T-helper 1 cell (primary cell): ENCODE measurements around the gene CUBN.
A peak's percentile ranks its signal among the peaks of the same experiment; 100 is the strongest.

Experiments
- DNase-seq, 5 donors: peaks; one replicate each; pipeline ENCODE4 v3.0.0-alpha.2; 2012 to 2020

The CUBN gene

DNA sequence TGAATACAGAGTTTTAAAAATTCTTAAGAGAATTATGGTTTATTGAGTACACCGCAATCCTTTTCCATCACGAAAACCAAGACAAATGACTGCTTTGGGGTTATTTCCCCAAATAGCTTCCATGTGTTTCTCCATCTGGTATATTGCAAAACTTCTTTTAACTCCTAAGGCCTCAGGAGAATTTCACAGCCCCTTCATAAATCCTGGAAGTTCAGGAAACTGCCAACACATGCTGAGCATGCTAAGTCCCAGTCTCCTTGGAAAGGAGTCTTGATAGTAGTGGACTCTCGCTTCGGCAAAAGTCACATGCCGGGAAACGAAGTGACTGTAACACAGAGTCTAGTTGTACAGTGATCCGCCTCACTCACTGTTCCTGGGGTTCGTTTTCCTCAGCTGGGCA lies 224.3 kb downstream of the CUBN start:
- DNase-seq: no peak

DNA sequence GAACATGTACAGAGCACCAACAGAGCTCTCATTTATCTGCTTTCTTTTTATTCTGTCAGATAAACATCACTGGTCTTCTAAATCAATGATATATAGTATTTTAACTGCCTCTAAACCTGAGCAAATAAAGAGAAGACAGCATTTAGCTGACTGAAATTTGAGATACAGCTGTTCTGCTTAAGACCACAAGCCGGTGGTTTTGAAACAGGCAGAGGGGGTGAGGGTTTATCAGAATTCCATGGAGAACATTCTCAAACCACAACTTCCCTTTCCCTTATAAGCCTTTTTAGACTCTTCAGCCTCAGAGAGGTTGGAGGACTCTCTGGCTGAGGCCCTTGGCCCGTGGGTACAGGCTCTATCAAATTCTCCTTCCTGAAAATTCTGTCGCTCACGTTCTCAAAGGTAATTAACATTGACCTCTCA lies 225.0 kb downstream of the CUBN start:
- DNase-seq: no peak

DNA sequence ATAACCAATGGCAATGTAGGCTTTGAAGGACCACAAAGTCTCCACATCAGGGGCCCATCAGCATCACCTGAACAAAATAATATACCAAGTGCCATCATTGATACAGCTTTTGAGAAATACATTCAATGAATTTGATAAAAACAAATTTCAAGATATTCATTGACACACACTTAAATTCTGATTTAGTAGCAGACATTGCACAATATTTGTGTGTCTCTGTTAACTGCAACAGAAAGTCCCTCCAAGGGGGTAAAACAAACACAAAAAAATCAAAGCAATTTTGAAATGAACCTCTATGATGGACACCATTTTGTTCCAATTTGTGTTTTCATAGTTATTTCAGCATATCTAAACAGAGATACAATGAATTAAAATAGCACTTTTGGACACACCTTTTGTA lies 225.6 kb downstream of the CUBN start:
- DNase-seq: no peak

DNA sequence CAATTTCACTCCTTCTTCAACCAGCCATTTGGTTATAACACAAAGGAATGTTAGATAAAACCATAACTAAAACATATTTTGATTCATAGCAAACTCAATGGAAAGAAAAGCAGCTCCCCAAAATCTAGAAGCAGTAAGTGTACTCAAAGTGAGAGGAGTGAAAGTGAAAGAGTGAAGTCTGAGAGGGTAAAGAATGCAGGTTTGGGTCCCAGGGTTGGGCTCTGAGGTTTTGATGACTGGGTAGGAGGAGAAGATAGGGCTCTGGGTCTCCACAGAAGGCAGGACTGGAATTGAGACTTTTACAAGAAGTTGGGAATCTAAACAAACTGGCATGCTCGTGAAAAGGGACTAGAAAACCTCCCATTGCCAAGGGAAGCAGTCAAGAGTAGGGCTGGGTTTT lies 227.0 kb downstream of the CUBN start:
- DNase-seq: peak in 1 of 5 donors; percentile 51

- DNase-seq: no peak
Observed at GRCh38 chr10:16901106-16901505, 228.5 kb downstream of the CUBN start.

GRCh38 chr10:16896993-16897392 lies 232.6 kb downstream of the CUBN start:
- no peak for DNase-seq

DNA sequence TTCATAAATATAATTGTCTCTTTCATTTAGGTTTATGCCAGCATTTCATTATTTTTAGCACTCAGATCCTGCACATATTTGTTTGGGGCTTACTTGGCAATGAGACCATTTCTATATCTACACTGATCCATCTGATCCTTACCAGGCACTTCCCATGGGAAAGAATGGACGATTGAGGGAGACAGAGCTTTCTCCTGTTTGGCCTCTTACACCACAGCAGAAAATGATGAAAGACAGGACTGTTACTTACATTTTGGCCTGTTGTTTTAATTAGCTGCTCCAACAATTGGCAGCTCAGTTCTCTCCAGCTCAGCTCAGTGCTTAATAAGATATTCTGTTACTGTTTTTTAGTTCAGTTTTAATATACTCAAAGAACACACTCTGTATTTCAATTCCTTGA lies 234.8 kb downstream of the CUBN start:
- DNase-seq: no peak

- DNase-seq: no peak
Observed at GRCh38 chr10:16893664-16894063, 235.9 kb downstream of the CUBN start.

DNA sequence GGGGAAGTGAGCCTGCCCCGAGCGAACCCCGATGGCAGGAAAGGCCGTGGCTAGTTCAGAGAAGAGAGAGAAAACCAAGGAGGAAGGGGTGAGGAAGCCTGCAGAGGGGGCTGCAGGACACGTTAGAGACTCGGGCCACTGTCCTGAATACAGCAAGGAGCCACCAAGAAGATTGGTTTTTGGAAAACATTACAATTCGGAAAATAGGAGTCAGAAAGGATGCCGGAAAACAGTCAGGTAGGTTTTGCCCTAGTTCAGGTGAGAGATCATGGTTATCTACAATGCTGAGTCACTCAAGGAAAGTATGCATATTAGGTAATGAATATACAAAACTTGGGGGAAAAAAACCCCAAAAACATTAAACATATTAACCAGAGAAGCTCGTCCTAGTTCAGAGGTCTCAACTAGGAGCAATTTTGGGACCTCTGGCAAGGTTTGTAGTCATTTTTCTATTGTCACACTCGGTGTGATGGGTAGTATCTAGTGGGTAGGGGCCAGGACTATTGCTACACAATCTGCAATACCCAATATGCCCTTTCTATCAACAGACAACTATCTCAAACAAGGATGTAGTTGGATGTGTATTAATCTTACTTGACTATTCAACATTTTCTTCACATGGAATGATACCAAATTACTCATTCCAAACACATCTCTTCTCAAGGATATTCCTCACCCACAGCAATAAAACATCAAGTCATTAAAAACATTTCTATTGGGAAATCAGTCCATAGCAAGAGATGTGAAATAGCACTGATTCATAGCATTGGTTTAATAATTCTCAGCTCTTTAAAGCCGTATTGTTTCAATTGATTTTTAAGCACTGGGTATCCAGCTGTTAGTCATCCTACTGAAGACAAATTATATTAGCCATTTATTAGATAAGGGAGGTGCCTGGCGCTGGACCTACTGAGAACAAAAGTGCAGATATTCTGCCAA lies 238.0 kb downstream of the CUBN start:
- DNase-seq: peak in 4 of 5 donors; percentile 11 to 58 (median 18)

GRCh38 chr10:16890691-16891090 lies 238.9 kb downstream of the CUBN start:
- DNase-seq: no peak

DNA sequence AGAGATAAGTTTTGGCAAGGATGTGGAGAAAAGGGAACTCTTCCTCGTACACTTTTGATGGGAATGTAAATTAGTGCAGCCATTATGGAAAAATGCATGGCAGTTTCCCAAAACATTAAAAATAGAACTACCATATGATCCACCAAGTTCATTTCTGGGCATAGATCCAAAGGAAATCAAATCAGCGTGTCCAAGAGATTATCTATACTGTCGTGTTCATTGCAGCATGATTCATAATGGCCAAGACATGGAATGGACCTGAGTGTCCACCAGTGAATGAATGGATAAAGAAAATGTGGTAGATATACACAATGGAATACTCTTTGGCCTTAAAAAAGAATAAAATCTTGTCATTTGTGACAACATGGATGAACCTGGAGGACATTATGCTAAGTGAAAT lies 242.0 kb downstream of the CUBN start:
- DNase-seq: no peak

DNA sequence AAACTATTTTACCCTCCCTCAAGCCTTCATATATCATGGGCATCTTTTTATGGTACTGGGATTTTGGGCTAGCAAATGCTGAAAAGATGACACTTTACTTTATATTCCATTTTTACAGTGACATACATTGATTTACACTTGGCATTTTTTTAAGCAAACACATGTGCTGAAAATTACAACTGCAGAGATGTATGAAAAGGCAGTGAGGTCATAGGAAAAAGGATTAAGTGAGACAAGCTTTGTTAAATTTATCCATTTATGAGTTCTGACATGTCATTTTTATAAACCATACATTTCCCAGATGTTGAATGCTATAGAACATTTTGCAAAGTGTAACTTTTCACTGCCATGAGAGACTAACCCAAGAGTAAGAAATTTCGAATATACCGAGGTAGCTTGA lies 243.6 kb downstream of the CUBN start:
- DNase-seq: no peak

DNA sequence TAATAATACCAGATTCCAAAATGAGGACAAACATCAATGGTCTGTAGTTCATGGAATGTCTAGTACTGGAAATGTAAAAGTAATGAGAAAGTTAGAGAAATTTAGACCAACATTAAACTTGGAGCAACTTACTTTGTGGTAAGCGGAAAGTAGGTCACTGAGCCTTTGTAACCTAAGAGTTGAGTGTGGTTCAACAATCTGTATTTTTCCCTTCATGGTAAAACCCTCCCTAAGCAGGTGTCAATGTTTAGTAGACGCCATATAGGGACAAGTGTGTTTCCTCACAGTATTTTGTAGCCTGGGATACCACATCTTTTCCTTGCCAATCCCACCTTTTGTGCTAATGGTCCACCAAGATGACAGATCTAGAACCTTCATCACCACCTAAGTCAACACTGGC lies 245.1 kb downstream of the CUBN start:
- DNase-seq: no peak

- no peak for DNase-seq
Observed at GRCh38 chr10:16883084-16883483, 246.5 kb downstream of the CUBN start.

- no peak for DNase-seq
Observed at GRCh38 chr10:16870331-16870730, 259.3 kb downstream of the CUBN start.

GRCh38 chr10:16867990-16868389 lies 261.6 kb downstream of the CUBN start:
- DNase-seq: no peak

DNA sequence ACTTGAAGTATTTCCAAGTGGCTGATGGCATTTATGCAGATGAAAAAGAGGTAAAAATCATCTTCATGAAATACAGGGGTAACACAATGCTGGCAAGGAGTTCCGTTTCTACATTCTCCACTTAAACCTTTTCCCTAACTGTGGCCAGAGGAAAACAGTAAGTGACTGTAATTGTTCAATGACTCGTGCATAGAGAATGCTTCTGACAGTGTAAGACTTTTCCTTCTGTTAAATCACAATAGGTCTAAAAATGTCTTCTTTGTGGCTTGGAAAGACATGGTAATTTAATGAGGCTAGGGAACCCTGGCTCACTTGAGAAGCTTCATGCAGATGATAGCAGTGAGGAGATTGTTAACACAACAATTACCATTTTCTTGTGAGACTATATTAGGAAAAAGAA lies 262.1 kb downstream of the CUBN start:
- no peak for DNase-seq

DNA sequence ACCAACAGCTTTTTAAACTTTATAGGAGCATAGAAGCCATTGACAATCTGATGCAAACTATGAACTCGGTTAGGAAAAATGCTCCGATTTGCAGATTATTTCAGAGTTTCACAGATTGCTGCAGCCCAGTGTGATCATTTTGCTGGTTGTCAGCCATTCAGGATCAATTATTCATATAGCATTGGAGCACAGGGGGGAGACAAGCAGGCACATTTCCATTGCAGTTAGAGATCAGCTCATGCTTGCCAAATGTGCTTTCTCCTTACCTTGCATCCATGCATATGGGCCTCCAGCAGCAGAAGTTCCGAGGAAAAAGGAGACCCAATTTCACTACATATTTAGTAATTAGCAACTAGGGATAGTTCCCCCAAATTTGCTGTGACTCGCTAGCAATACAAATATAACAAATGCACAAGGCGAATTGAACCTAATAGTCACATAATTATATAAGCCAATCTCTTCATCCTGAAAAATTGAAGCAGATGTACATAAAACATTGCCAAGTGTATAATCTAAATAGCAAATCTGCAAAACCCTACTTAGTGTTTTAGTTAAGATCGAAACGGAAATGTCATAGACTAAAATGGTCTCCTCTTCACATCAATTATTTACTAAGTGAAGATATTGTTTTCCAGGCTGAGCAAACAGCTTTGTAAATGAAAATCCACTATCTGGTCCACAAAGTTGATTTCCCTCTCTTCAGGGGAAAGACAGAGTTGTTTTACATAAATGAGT lies 262.9 kb downstream of the CUBN start:
- DNase-seq: no peak

- no peak for DNase-seq
Observed at GRCh38 chr10:16865766-16866165, 263.8 kb downstream of the CUBN start.

GRCh38 chr10:16863766-16864165 lies 265.8 kb downstream of the CUBN start:
- DNase-seq: no peak

- no peak for DNase-seq
Observed at GRCh38 chr10:16857419-16857818, 272.2 kb downstream of the CUBN start.

DNA sequence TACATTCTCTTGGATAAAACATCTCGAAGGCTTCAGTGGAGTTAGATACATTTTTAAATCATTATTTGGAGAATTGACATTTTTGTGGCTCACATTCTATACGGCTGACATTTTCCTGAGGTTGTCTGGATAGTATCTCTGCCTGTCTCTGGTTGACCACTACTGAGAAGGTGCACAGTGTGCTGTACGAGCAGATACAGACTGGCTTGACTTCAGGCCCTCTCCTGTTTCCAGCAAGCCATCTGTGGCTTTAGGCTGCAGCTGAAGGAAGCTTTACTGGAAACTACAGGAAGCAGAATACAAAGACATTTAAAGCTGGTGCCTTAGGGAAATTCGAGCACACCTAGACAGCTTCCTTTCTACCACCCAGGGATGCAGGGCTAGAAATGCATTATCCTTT lies 273.0 kb downstream of the CUBN start:
- no peak for DNase-seq

DNA sequence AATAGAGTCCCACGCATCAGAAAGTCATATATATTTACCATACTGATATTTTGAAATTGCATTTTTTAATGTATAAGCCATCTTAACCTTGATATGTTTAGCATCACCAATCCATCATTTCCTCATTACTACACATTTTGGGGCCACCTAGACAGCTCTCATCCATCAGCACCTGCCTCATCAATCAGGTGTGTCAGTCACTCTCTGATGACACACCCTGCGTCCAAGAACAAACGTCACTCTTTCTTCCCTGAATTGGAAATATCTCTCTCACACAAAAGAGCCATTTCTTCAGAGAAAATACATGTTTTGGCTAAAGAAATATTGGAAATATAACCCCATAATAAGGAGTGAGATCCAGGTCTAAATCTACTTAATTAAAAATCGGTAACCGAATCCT lies 273.5 kb downstream of the CUBN start:
- DNase-seq: no peak

- no peak for DNase-seq
Observed at GRCh38 chr10:16854623-16855022, 275.0 kb downstream of the CUBN start.
